NCI-H2029 (cell line): ENCODE data around the gene KRT75.

Experiments used
- DNase-seq: peaks from one replicate; lab custom pipeline; 2025; lab: John Stamatoyannopoulos, UW

Gene KRT75

DNA sequence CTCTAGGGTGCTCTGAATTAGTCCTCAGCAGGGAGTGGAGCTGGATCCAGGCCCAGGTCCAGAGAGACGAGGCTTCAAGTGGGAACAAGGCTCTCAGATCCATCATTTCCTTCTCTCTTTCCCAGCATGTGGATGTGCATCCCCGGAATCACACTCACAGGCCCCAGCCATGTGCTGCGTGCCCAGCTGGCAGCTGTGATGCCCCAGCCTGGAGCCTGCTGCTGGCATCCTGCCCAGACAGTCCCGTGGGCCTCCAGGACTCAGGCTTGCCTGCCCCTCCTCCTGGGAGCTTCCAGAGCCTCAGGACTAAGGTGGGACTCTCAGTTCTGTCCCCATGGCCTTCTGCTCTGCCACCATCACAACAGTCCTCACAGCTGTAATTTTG is 42.6 kb downstream of the KRT75 start:
- peak; percentile 86 for DNase-seq

DNA sequence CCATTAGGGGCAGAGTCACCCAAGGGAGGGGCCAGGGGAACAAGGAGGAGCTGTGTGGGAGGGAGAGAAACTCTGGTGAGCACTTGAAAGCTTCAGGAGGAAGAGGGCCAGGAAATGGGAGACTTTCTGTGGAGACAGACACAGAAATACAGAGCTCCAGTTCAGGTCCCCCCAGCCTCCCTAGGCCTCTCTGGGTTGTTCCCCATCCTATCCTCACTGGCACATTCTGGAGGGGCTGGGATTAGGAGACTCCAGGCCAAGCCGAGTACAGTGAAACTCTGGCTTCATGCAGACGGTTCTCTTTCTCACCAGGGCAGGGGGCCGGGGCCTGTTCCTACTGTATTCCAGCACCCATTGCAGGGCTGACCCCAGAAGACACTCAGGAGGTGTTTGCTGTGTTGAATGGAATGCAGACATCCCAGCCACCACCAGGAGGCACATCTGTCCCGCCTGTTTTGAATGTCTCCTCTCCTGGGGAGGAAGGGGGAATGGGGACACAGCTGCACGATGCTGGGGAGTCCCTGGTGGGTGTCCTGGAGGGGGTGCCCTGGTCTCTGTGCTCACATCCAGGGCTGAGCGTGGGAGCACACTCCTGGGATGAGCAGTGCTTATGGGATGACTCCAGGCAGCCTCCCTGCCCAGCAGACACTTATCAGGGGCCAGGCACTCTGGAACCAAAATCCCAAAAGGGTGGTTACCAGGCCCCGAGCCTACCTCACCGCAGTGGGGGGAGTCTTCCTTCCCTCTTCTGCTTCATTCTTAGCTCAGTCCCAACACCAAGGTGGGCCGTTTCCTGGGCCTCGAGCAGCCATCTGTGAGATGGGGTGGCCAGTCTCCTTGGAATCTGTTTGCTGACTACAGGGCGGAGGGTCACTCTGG is 43.2 kb downstream of the KRT75 start:
- no peak for DNase-seq

DNA sequence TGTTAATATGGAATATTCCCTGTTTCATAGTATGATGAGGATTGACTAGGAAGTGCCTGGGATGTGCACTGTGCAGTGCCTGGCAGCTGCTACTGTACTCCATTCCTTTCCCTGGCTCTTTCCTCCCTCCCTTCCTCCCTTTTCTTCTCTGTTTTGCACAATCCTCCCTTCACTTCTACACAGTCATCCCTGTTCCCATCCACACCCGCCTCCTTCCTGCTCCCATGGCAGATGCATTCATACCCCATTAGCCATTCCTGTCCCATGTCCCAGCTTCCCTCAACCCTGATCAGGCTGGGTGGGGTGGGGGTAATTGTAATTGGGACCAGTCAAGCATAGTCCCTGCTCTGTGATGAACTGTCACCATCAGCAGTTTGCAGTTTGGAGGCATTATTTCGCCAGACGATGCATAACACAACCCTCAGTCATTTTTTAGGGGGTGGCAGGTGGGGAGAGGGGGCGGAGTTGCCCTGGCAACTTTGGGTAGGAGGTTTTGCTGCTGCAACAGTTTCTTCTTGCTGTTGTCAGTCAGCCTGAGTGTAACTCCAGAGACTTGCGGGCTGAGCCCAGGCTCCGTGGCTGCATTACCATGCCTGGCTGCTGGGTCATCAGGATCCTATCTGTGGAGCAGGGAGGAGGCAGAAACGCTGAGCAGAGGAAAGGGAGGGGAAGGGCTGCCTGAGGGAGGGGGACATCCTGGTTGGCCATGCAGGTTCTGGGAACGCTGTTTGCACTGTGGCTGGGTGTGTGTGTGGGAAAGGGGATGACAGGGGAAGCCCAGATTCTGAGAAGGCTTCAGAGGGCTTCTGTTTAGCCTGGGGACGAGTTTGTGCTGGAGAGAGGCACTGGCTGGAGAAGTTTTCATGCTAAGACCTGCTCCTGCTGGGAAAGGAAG is 44.6 kb downstream of the KRT75 start:
- DNase-seq = no peak

DNA sequence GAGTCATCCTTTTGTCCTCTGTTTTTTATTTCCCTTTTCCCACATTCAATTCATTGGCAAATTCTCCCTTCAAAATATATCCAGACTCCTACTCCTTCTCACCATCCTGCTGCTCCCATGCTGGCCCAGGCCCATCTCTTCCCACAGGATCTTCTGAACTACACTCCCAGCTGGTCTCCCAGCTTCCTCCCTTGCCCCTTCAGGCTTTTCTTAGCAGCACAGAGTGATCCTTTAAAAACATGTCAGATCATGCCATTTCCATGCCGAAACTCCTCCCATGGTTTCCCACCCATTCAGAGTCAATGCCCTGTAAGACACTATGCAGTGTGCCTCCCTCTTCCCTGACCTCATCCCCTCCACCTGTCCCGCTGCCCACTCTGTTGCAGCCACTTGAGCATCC is 46.3 kb downstream of the KRT75 start:
- DNase-seq = no peak

DNA sequence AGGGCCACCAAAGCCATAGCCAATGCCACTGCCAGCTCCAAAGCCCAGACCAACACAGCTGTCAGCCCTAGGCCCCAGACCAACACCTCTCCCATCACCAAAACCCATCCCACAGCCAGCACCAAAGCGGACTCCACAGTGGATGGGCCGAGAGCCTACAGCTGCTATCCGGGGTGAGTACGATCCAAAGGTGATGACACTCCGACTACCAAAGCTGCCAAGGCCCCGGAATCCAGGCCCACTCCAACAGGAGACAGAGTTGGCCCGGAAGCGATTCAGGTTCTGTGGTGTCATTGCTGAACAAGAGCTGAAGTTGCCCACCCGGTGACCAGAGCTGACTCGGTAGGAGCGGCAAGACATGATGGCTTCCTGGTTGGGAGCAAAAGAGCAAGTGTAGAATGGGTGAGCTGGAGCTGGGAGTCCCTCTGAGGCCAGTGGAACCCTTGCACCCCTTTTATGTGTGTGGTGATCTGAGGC is 48.9 kb downstream of the KRT75 start, which contains the start of gene KRT84:
TSS of gene KRT84 (minus strand) at position 427 of the 477 bp plus-strand sequence. CDS start at position 360, 67 bp downstream.
- no peak for DNase-seq

DNA sequence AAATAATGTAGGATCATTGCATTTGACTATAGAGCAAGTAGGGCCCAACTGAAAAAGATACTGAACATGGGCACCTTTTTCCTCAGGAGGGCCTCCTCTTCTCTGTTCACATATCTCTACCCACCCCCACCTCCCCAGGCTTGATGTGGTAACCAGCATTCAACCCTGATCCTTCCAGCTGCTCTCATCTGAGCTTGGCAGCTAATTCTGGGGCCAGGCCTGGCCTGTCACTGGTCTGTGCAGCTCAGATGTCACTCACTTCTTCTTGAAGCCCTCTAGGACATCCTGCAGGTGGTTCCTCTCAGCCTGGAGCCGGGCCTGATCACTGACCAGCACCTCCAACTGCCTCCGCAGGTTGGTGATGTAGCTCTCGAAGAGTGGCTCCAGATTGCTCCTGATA is 50.8 kb downstream of the KRT75 start:
- no peak for DNase-seq

DNA sequence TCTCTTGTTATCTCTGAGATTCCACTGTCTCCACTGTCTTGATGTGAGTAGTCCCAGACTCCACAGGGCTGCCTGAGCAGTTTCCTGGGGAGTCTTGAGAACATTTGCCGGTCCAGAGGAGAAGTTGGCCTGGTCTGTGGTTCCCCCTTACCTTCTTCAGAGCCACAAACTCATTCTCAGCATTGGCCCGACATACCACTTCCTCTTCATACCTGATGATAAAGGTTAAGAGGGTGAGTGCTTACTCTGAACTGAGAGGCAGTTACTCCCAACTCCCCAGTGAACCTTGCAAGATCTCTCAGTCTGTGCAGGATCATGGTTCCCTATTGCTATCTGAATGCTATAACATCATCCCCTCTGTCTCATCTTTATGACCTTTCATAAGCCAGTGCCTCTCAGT is 51.3 kb downstream of the KRT75 start:
- no peak for DNase-seq

DNA sequence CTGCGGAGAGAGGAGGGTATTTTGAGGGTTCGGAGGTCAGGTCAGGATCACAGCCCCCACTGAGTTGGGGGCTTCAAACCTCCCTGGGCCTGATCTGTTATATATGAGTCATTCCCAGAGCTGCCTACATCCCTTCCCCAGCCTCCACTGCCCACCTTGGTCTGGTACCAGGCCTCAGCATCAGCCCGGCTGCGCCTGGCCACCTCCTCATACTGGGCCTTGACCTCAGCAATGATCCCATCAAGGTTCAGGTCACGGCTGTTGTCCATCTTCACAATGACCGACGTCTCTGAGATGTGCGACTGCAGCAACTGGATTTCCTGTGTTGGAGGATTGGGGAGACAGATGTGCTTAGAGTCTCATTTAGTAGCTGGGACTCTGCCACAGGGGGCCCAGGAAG is 53.0 kb downstream of the KRT75 start:
- no peak for DNase-seq

DNA sequence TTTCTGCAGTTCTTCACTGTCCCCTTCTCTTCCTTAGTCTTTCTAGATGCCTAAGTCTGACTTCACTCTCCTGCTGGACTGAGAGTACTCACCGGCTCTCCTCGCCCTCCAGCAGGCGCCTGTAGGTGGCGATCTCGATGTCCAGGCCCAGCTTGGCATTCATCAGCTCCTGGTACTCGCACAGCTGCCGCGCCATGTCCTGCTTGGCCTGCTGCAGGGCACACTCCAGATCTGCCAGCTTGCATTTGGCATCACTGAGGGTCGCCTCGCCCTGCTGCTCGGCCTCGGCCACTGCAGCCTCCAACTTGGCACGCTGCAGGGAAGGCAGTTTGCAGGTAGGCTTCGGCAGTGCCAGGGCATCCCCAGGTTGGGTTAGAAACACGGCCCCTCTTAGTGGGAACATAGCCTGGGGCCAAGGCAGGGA is 53.9 kb downstream of the KRT75 start:
- peak; percentile 32 for DNase-seq

DNA sequence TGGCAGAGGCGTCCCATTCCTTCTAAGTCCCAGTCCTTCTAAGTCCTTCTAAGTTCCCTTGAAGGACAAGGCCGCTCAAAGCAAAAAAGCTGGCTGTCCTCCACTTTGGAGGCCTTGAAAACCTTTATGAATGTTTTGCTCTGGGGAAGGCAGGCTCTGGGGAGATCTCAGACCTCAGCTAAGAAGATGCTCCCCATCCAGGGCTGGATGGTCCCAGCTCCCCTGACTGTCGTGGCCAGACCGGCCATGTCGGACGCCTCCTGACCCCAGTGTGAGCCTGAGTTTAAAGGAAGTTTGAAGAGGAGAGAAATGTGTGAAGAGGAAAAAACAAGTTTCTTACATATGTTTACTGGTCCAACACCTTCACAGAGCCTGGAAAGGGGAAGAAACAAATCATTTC is 54.6 kb downstream of the KRT75 start:
- no peak for DNase-seq

DNA sequence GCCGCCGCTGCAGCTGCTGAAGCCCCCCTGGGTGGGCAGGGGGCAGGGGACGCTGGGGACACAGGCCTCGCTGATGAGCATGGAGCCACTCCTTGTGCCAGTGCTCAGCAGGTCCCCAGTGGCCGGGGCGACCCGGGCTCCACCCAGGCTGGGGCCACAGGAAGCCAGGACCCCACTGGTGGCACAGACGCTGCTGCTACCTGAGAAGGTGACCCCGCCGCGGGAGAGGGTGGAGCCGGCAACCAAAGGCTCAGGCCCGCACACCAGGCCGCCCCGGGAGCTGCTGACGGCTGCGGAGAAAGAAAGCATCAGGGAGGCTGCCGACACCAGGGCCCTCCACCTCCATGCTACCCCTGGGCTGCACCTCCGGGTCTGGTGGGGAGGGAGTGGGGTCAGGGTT is 56.1 kb downstream of the KRT75 start:
- no peak for DNase-seq

DNA sequence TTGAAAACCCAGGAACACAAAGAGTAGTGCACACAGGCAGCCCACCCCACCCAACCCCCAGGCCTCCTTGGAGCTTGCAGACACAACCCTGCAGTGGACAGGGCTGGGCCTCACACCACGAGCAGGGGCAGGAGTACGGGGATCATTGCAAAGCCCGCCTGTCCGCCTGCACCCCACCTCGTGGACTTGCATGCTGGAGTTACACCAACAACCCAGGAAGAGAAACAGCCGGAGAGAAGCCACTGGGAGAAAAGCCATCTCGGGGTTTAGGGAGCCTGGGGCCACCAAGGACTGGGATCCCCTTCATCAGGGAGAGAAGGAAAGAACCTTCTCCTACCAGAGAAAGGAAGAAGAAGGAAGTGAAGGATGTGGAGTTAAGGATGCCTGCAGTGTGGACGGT is 56.9 kb downstream of the KRT75 start:
- no peak for DNase-seq
